HepG2 (cell line): Measurements from ENCODE around the gene FCER1G. TPM values are rescaled to one million over a fixed set of nuclear protein-coding genes. Genes with fewer than 3 reads are reported as not detected.

Experiments
- ATAD3A ChIP-seq: sonication (generic); formaldehyde crosslinking; IDR thresholded peaks from 2 replicates; pipeline ENCODE4 v1.4.0; 2020; ENCODE audit warnings: missing genetic modification reagents
- CBX2 ChIP-seq, 2 experiments: fragments of 200-600 bp in 1 of 2; sonication (generic); formaldehyde crosslinking in 1 of 2; IDR thresholded peaks; 2 replicates each; pipeline versions ENCODE4 v1.7.0 to v1.8.1; 2018 to 2022; ENCODE audit warnings: low read depth in 2 of 2, low read length in 1 of 2, mild to moderate bottlenecking in 1 of 2, missing genetic modification reagents in 1 of 2
- CCAR2 ChIP-seq: fragments of 200-400 bp; formaldehyde crosslinking; optimal IDR thresholded peaks from 2 replicates; pipeline ENCODE3; 2018; ENCODE audit warnings: low read depth, mild to moderate bottlenecking, low read length, moderate library complexity
- ETS1 ChIP-seq: sonication (generic); formaldehyde crosslinking; IDR thresholded peaks from 2 replicates; pipeline ENCODE4 v1.4.0; 2020; ENCODE audit warnings: missing genetic modification reagents
- GFI1 ChIP-seq: sonication (generic); formaldehyde crosslinking; IDR thresholded peaks from 2 replicates; pipeline ENCODE4 v1.5.0; 2020; ENCODE audit warnings: missing genetic modification reagents, mild to moderate bottlenecking, borderline replicate concordance
- KLF13 ChIP-seq: sonication (generic); formaldehyde crosslinking; IDR thresholded peaks from 2 replicates; pipeline ENCODE4 v1.4.0; 2020; ENCODE audit warnings: mild to moderate bottlenecking, missing genetic modification reagents
- MYNN ChIP-seq: sonication (generic); formaldehyde crosslinking; IDR thresholded peaks from 2 replicates; pipeline ENCODE4 v1.4.0; 2020; ENCODE audit warnings: mild to moderate bottlenecking, low read depth, missing genetic modification reagents
- NCOA5 ChIP-seq: sonication (generic); formaldehyde crosslinking; IDR thresholded peaks from 2 replicates; pipeline ENCODE4 v1.4.0; 2020; ENCODE audit warnings: missing genetic modification reagents
- RELA ChIP-seq: sonication (generic); formaldehyde crosslinking; IDR thresholded peaks from 2 replicates; pipeline ENCODE4 v1.4.0; 2020; ENCODE audit warnings: missing genetic modification reagents
- RFX1 ChIP-seq: fragments of 450-650 bp; IDR thresholded peaks from 2 replicates; pipeline ENCODE4 v1.6.1; 2017
- SIN3A ChIP-seq: IDR thresholded peaks from 2 replicates; pipeline ENCODE4 v1.6.1; 2011; ENCODE audit warnings: low read depth, mild to moderate bottlenecking, control low read depth, low read length, borderline replicate concordance
- THAP11 ChIP-seq: IDR thresholded peaks from 2 replicates; pipeline ENCODE4 v1.6.1; 2016; ENCODE audit warnings: missing biosample characterization, missing genetic modification reagents
- ZFY ChIP-seq: sonication (generic); formaldehyde crosslinking; IDR thresholded peaks from 2 replicates; pipeline ENCODE4 v1.4.0; 2020; ENCODE audit warnings: missing genetic modification reagents
- ZNF124 ChIP-seq: sonication (generic); formaldehyde crosslinking; IDR thresholded peaks from 2 replicates; pipeline ENCODE4 v1.4.0; 2020; ENCODE audit warnings: missing genetic modification reagents
- ZNF136 ChIP-seq: sonication (generic); formaldehyde crosslinking; IDR thresholded peaks from 2 replicates; pipeline ENCODE4 v1.8.1; 2022; ENCODE audit warnings: low read depth, mild to moderate bottlenecking, moderate library complexity, missing genetic modification reagents
- ZNF282 ChIP-seq: fragments of 450-650 bp; IDR thresholded peaks from 2 replicates; pipeline ENCODE4 v1.6.1; 2018; ENCODE audit not compliant: partially characterized antibody
- ZNF546 ChIP-seq: sonication (generic); formaldehyde crosslinking; conservative IDR thresholded peaks from 2 replicates; pipeline ENCODE4 v1.8.1; 2023; ENCODE audit warnings: mild to moderate bottlenecking, missing genetic modification reagents
- ZNF674 ChIP-seq: sonication (generic); formaldehyde crosslinking; IDR thresholded peaks from 2 replicates; pipeline ENCODE4 v1.5.0; 2020; ENCODE audit warnings: low read depth, mild to moderate bottlenecking, missing genetic modification reagents
- ZNF780A ChIP-seq: sonication (generic); formaldehyde crosslinking; IDR thresholded peaks from 2 replicates; pipeline ENCODE4 v1.8.0; 2022; ENCODE audit warnings: mild to moderate bottlenecking, missing genetic modification reagents, moderate library complexity
- ZSCAN21 ChIP-seq: sonication (generic); formaldehyde crosslinking; IDR thresholded peaks from 2 replicates; pipeline ENCODE4 v1.8.0; 2022; ENCODE audit warnings: mild to moderate bottlenecking, missing genetic modification reagents, moderate library complexity, borderline replicate concordance
- polyA plus RNA-seq, 8 experiments: library from polyadenylated mRNA; depleted of rRNA in 3 of 8; stranded (reverse) in 7 of 8; unstranded in 1 of 8; fragments of >200 nt; fragmentation: Illumina TruSeq in 4 of 8; extraction: Trizol in 4 of 8; gene quantifications; 2 replicates each; pipeline versions ENCODE4 v1.2.1 to v1.2.3, GENCODE V29; 2011 to 2016; ENCODE audit warnings: low read depth in 4 of 8, missing spikeins in 1 of 8, mixed read lengths in 1 of 8; ENCODE audit not compliant: insufficient read depth in 1 of 8
- total RNA-seq, 5 experiments: library from RNA; depleted of rRNA; stranded (reverse); fragments of >200 nt; fragmentation: Illumina TruSeq; extraction: Trizol; gene quantifications; 2 replicates each; pipeline ENCODE4 v1.2.3, GENCODE V29; 2016; ENCODE audit warnings: low read depth in 1 of 5
- TF ChIP-seq, protein P1 (sequence below): sonication (generic); formaldehyde crosslinking; IDR thresholded peaks from 2 replicates; pipeline ENCODE4 v1.4.0; 2020; ENCODE audit warnings: missing genetic modification reagents, borderline replicate concordance
- TF ChIP-seq, protein P2 (sequence below): sonication (generic); formaldehyde crosslinking; IDR thresholded peaks from 2 replicates; pipeline ENCODE4 v1.8.0; 2022; ENCODE audit warnings: low read depth, missing genetic modification reagents
- TF ChIP-seq, protein P3 (sequence below): sonication (generic); formaldehyde crosslinking; IDR thresholded peaks from 2 replicates; pipeline ENCODE4 v1.4.0; 2020; ENCODE audit warnings: missing genetic modification reagents

Gene FCER1G
- total and polyA plus RNA-seq, 2 of the 13 experiments (the other 11 are each of a cell fraction or from before 2014, with no cell fraction given), result 1.3 to 6.4 TPM

GRCh38 chr1:161200992-161201835, 13.9 kb upstream of the FCER1G start (continued):
- no peak for TF ChIP-seq NCOA5 (CRISPR knock-in tag)
- TF ChIP-seq ZNF136 (CRISPR knock-in tag), result no peak
- TF ChIP-seq ZFY (CRISPR knock-in tag), result peak; percentile 23; the same call in 1 of the 2 replicates
- TF ChIP-seq ETS1 (CRISPR knock-in tag), result no peak
- TF ChIP-seq CBX2 (IDR thresholded peaks at IDR 0.05; ENCODE audit: low read depth, low read length), result no peak
- TF ChIP-seq CBX2 (CRISPR knock-in tag; IDR thresholded peaks at IDR 0.05; ENCODE audit: low read depth), result no peak
- TF ChIP-seq RELA (CRISPR knock-in tag), result no peak
- no peak for TF ChIP-seq ZSCAN21 (CRISPR knock-in tag)
- TF ChIP-seq GFI1, result no peak
- TF ChIP-seq, protein P1, sequence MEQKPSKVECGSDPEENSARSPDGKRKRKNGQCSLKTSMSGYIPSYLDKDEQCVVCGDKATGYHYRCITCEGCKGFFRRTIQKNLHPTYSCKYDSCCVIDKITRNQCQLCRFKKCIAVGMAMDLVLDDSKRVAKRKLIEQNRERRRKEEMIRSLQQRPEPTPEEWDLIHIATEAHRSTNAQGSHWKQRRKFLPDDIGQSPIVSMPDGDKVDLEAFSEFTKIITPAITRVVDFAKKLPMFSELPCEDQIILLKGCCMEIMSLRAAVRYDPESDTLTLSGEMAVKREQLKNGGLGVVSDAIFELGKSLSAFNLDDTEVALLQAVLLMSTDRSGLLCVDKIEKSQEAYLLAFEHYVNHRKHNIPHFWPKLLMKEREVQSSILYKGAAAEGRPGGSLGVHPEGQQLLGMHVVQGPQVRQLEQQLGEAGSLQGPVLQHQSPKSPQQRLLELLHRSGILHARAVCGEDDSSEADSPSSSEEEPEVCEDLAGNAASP (CRISPR knock-in tag), result no peak
- TF ChIP-seq RFX1, result no peak
- no peak for TF ChIP-seq SIN3A
- TF ChIP-seq ZNF546 (CRISPR knock-in tag), result no peak
- TF ChIP-seq ATAD3A (CRISPR knock-in tag), result no peak
- no peak for TF ChIP-seq ZNF674 (CRISPR knock-in tag)
- no peak for TF ChIP-seq KLF13 (CRISPR knock-in tag)
- no peak for TF ChIP-seq ZNF780A (CRISPR knock-in tag)
- no peak for TF ChIP-seq ZNF282
- no peak for TF ChIP-seq CCAR2
- no peak for TF ChIP-seq THAP11 (CRISPR knock-in tag)
- TF ChIP-seq, protein P2, sequence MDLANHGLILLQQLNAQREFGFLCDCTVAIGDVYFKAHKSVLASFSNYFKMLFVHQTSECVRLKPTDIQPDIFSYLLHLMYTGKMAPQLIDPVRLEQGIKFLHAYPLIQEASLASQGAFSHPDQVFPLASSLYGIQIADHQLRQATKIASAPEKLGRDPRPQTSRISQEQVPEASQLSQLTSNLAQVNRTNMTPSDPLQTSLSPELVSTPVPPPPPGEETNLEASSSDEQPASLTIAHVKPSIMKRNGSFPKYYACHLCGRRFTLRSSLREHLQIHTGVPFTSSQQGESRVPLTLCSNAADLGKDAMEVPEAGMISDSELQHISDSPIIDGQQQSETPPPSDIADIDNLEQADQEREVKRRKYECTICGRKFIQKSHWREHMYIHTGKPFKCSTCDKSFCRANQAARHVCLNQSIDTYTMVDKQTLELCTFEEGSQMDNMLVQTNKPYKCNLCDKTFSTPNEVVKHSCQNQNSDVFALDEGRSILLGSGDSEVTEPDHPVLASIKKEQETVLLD (CRISPR knock-in tag), result no peak
- no peak for TF ChIP-seq ZNF124
- no peak for TF ChIP-seq MYNN (CRISPR knock-in tag)
- TF ChIP-seq, protein P3, sequence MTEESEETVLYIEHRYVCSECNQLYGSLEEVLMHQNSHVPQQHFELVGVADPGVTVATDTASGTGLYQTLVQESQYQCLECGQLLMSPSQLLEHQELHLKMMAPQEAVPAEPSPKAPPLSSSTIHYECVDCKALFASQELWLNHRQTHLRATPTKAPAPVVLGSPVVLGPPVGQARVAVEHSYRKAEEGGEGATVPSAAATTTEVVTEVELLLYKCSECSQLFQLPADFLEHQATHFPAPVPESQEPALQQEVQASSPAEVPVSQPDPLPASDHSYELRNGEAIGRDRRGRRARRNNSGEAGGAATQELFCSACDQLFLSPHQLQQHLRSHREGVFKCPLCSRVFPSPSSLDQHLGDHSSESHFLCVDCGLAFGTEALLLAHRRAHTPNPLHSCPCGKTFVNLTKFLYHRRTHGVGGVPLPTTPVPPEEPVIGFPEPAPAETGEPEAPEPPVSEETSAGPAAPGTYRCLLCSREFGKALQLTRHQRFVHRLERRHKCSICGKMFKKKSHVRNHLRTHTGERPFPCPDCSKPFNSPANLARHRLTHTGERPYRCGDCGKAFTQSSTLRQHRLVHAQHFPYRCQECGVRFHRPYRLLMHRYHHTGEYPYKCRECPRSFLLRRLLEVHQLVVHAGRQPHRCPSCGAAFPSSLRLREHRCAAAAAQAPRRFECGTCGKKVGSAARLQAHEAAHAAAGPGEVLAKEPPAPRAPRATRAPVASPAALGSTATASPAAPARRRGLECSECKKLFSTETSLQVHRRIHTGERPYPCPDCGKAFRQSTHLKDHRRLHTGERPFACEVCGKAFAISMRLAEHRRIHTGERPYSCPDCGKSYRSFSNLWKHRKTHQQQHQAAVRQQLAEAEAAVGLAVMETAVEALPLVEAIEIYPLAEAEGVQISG (CRISPR knock-in tag), result no peak
